ENCODE measurements around the gene CCR7. TPM values are rescaled to one million over a fixed set of nuclear protein-coding genes. Genes with fewer than 3 reads are reported as not detected.

CCR7 gene
- total and polyA plus RNA-seq, 2 donors (not counting 1 experiment from before 2014, with no cell fraction given) = 116 to 481 TPM

GRCh38 chr17:40560592-40561293 is 4.5 kb downstream of the CCR7 start:
- H3K36me3 ChIP-seq (replicated peaks in 1 of 2; ENCODE audit: control extremely low read depth in 1 of 2, control insufficient read depth in 1 of 2, extremely low read depth in 1 of 2, insufficient read depth in 2 of 2, low read length in 1 of 2) = peaks cover 0 to 49% of the 10 kb centered on the region in 2 experiments
- ATAC-seq (ENCODE audit: low read depth) = peak; percentile 59
- POLR2A ChIA-PET = interaction anchor here (0.5 to 7.3 kb wide), 15 partner anchors 9 to 1105 kb away, joined by 3 to 132 read pairs (median 7); partner anchors contain the start of gene TOP2A
- H3K4me3 ChIP-seq (ENCODE audit: control extremely low read depth in 1 of 5, extremely low read depth in 1 of 5, insufficient read depth in 1 of 5, low read depth in 2 of 5, low read length in 4 of 5) = peak overlapping the region; percentile 34 to 90 (median 83)
- Mint-ChIP-seq H3K27me3 (no peaks in the 10 kb centered on the region), H3K27ac (peak overlapping the region; percentile 94), H3K4me1 (peaks cover 76% of the 10 kb centered on the region), H3K9me3 (ENCODE audit: insufficient read depth) (no peaks in the 10 kb centered on the region), H3K4me3 (peak overlapping the region; percentile 92)
- H3K79me2 ChIP-seq (ENCODE audit: control insufficient read depth, insufficient read depth, low read length) = peaks cover 94% of the 10 kb centered on the region
- no peaks in the 10 kb centered on the region for H3K27me3 ChIP-seq (replicated peaks in 1 of 4; ENCODE audit: control extremely low read depth in 1 of 4, control insufficient read depth in 3 of 4, insufficient read depth in 4 of 4, low read length in 3 of 4)
- peak overlapping the region; percentile 88 for H3K4me2 ChIP-seq (replicated peaks; ENCODE audit: low read depth, low read length, poor library complexity, severe bottlenecking)
- intact Hi-C loops (cut with micrococcal nuclease) = loop anchor here (1.0 to 10.0 kb wide), 15 partner anchors 7 to 1107 kb away; no protein-coding TSS in a partner anchor
- H3K9me3 ChIP-seq (ENCODE audit: control extremely low read depth in 1 of 3, control insufficient read depth in 2 of 3, insufficient read depth in 1 of 3, low read length in 2 of 3) = no peaks in the 10 kb centered on the region
- peak overlapping the region; percentile 99 for H3K9ac ChIP-seq (ENCODE audit: low read length)
- peaks cover 76 to 99% of the 10 kb centered on the region in 2 donors for H3K4me1 ChIP-seq (ENCODE audit: control insufficient read depth in 2 of 2, insufficient read depth in 2 of 2, low read length in 2 of 2)
- WGBS (ENCODE audit: insufficient coverage) = 15% methylated on average over 24 of the region's 24 CpGs
- TF ChIP-seq CTCF (IDR thresholded peaks at IDR 0.05) (peak; percentile 37), EZH2 (IDR thresholded peaks at IDR 0.05; ENCODE audit: borderline replicate concordance, insufficient read depth, low read depth, low read length, poor library complexity, severe bottlenecking) (no peak)
- peaks cover 34% of the 10 kb centered on the region for H4K20me1 ChIP-seq (ENCODE audit: control insufficient read depth, insufficient read depth, low read length, poor library complexity, severe bottlenecking)
- H2AFZ ChIP-seq (ENCODE audit: insufficient read depth, low read depth, low read length, poor library complexity, severe bottlenecking) = peak overlapping the region; percentile 20
- CTCF ChIA-PET = interaction anchor here (0.6 to 25.2 kb wide), 43 partner anchors 9 to 1135 kb away, joined by 3 to 634 read pairs (median 6); partner anchors contain the start of genes IGFBP4, KRT222, RARA and SMARCE1
- DNase-seq = peak; percentile 91
- peak overlapping the region; percentile 90 to 98 for H3K27ac ChIP-seq (ENCODE audit: low read length in 2 of 2)
